Measurements from ENCODE around the gene PXDN. TPM values are rescaled to one million over a fixed set of nuclear protein-coding genes. Genes with fewer than 3 reads are reported as not detected.
"Not testable (repeated sequence)": the region's sequence is repeated elsewhere in the genome, so short reads cannot be mapped to it uniquely, and the experiment has no call there.

PXDN gene
- total RNA-seq, 1 donor: 137 TPM

- peak; percentile 64 for DNase-seq (ENCODE audit: low read depth)
- TF ChIP-seq CTCF (IDR thresholded peaks at IDR 0.05; ENCODE audit: insufficient read depth, low read length): no peak
- peak overlapping the region; percentile 23 for H3K4me3 ChIP-seq (ENCODE audit: low read depth, low read length)
These were observed 17.1 kb downstream of the PXDN start for GRCh38 chr2:1727101-1727771.

GRCh38 chr2:1726558-1726957 lies 17.8 kb downstream of the PXDN start:
- no peak for DNase-seq (ENCODE audit: low read depth)
- TF ChIP-seq CTCF (IDR thresholded peaks at IDR 0.05; ENCODE audit: insufficient read depth, low read length): no peak
- no peak overlapping the region for H3K4me3 ChIP-seq (ENCODE audit: low read depth, low read length)

- not testable (repeated sequence) for H3K4me3 ChIP-seq (ENCODE audit: low read depth, low read length)
These were observed 20.0 kb downstream of the PXDN start for GRCh38 chr2:1724351-1724750.

GRCh38 chr2:1723397-1724042 lies 20.8 kb downstream of the PXDN start:
- no peak for TF ChIP-seq CTCF (IDR thresholded peaks at IDR 0.05; ENCODE audit: insufficient read depth, low read length)
- no peak for DNase-seq (ENCODE audit: low read depth)
- no peak overlapping the region for H3K4me3 ChIP-seq (ENCODE audit: low read depth, low read length)

More at GRCh38 chr2:1724351-1724750, 20.0 kb downstream of the PXDN start:
- DNase-seq (ENCODE audit: low read depth): not testable (repeated sequence)

GRCh38 chr2:1722692-1723091 lies 21.6 kb downstream of the PXDN start:
- H3K4me3 ChIP-seq (ENCODE audit: low read depth, low read length): no peak overlapping the region
- TF ChIP-seq CTCF (IDR thresholded peaks at IDR 0.05; ENCODE audit: insufficient read depth, low read length): no peak
- DNase-seq (ENCODE audit: low read depth): no peak

GRCh38 chr2:1721706-1722646 lies 22.3 kb downstream of the PXDN start:
- TF ChIP-seq CTCF (IDR thresholded peaks at IDR 0.05; ENCODE audit: insufficient read depth, low read length): no peak
- H3K4me3 ChIP-seq (ENCODE audit: low read depth, low read length): no peak overlapping the region
- DNase-seq (ENCODE audit: low read depth): peak; percentile 79

All from fibroblast of the aortic adventitia (primary cell).